MM.1S (cell line): ENCODE data around the gene ATXN1.

Experiments
- DNase-seq: peaks from one replicate; pipeline ENCODE4 v3.0.0-alpha.2; 2015
- H2AFZ ChIP-seq: fragments of 300-600 bp; sonication (generic); 2 replicates; pipeline ENCODE4 v1.6.0; 2016; ENCODE audit warnings: antibody characterized with exemption, low read length
- H3F3A ChIP-seq: fragments of 300-600 bp; sonication (generic); 2 replicates; pipeline ENCODE4 v1.6.1; 2016; ENCODE audit warnings: mild to moderate bottlenecking, antibody characterized with exemption, low read length, moderate library complexity, mixed read lengths; ENCODE audit not compliant: insufficient read depth
- H3K27ac ChIP-seq: fragments of 300-600 bp; sonication (generic); 2 replicates; pipeline ENCODE4 v1.5.1; 2016; ENCODE audit warnings: mild to moderate bottlenecking, low read length
- H3K27me3 ChIP-seq: fragments of 300-600 bp; sonication (generic); replicated peaks from 2 replicates; pipeline ENCODE4 v1.6.0; 2016; ENCODE audit warnings: low read length; ENCODE audit not compliant: insufficient read depth
- H3K36me3 ChIP-seq: fragments of 300-600 bp; sonication (generic); replicated peaks from 2 replicates; pipeline ENCODE4 v1.6.1; 2016; ENCODE audit warnings: mild to moderate bottlenecking, low read length, mixed read lengths; ENCODE audit not compliant: insufficient read depth
- H3K4me1 ChIP-seq: fragments of 300-600 bp; sonication (generic); 2 replicates; pipeline ENCODE4 v1.6.1; 2016; ENCODE audit warnings: low read length, mixed read lengths
- H3K4me2 ChIP-seq: fragments of 300-600 bp; sonication (generic); 2 replicates; pipeline ENCODE4 v1.6.0; 2016; ENCODE audit warnings: low read depth, low read length
- H3K4me3 ChIP-seq: fragments of 300-600 bp; sonication (generic); 2 replicates; pipeline ENCODE4 v1.5.1; 2016; ENCODE audit warnings: low read length, mixed read lengths
- H3K79me2 ChIP-seq: fragments of 300-600 bp; sonication (generic); 2 replicates; pipeline ENCODE4 v1.6.1; 2016; ENCODE audit warnings: mixed run types, low read length, mixed read lengths
- H3K9ac ChIP-seq: fragments of 300-600 bp; sonication (generic); 2 replicates; pipeline ENCODE4 v1.6.1; 2016; ENCODE audit warnings: low read length, mixed read lengths
- H3K9me2 ChIP-seq: fragments of 300-600 bp; sonication (generic); replicated peaks from 2 replicates; pipeline ENCODE4 v1.6.1; 2016; ENCODE audit warnings: mild to moderate bottlenecking, low read length, mixed read lengths; ENCODE audit not compliant: insufficient read depth
- H3K9me3 ChIP-seq: fragments of 300-600 bp; sonication (generic); replicated peaks from 2 replicates; pipeline ENCODE4 v1.6.1; 2016; ENCODE audit warnings: mild to moderate bottlenecking, low read length, mixed read lengths; ENCODE audit not compliant: insufficient read depth
- H4K20me1 ChIP-seq: fragments of 300-600 bp; sonication (generic); 2 replicates; pipeline ENCODE4 v1.6.1; 2016; ENCODE audit warnings: mild to moderate bottlenecking, low read length, moderate library complexity, mixed read lengths; ENCODE audit not compliant: insufficient read depth
- CTCF ChIP-seq: fragments of 300-600 bp; sonication (generic); IDR thresholded peaks from 2 replicates; pipeline ENCODE4 v1.5.1; 2016; ENCODE audit warnings: antibody characterized with exemption, low read length, mixed read lengths
- EZH2 ChIP-seq: fragments of 300-600 bp; sonication (generic); optimal IDR thresholded peaks from 2 replicates; pipeline ENCODE3; 2017; ENCODE audit warnings: low read depth, mild to moderate bottlenecking, antibody characterized with exemption, low read length, mixed read lengths
- EZH2phosphoT487 ChIP-seq: fragments of 300-600 bp; sonication (generic); IDR thresholded peaks from 2 replicates; pipeline ENCODE4 v1.6.1; 2018; ENCODE audit warnings: antibody characterized with exemption, low read length

The ATXN1 gene

GRCh38 chr6:16752206-16752866 is 8.9 kb downstream of the ATXN1 start:
- Histone ChIP-seq H3K4me3 (no peak overlapping the region), H3K9me2 (no peaks in the 10 kb centered on the region), H3K36me3 (no peaks in the 10 kb centered on the region), H3K27ac (no peak overlapping the region), H3K4me2 (no peak overlapping the region), H3K9me3 (no peaks in the 10 kb centered on the region), H3K9ac (no peak overlapping the region), H3K79me2 (peaks cover 56% of the 10 kb centered on the region), H3F3A (no peaks in the 10 kb centered on the region), H3K27me3 (no peaks in the 10 kb centered on the region), H3K4me1 (peaks cover 8% of the 10 kb centered on the region; the same call in 1 of the 2 replicates), H2AFZ (no peak overlapping the region), H4K20me1 (no peaks in the 10 kb centered on the region)
- TF ChIP-seq EZH2phosphoT487 (no peak), EZH2 (no peak), CTCF (no peak)
- no peak for DNase-seq

GRCh38 chr6:16751251-16751946 is 9.9 kb downstream of the ATXN1 start:
- Histone ChIP-seq H3K4me2 (no peak overlapping the region), H3K9me2 (no peaks in the 10 kb centered on the region), H3K79me2 (peaks cover 53% of the 10 kb centered on the region), H3K9me3 (no peaks in the 10 kb centered on the region), H3K4me3 (no peak overlapping the region), H4K20me1 (no peaks in the 10 kb centered on the region), H3K36me3 (no peaks in the 10 kb centered on the region), H3K4me1 (no peaks in the 10 kb centered on the region), H3K27me3 (no peaks in the 10 kb centered on the region), H2AFZ (no peak overlapping the region), H3F3A (no peaks in the 10 kb centered on the region), H3K27ac (no peak overlapping the region), H3K9ac (no peak overlapping the region)
- TF ChIP-seq EZH2 (no peak), EZH2phosphoT487 (no peak), CTCF (no peak)
- DNase-seq = no peak

- H3K9ac ChIP-seq = no peak overlapping the region
- H2AFZ ChIP-seq = no peak overlapping the region
- H3K79me2 ChIP-seq = peaks cover 53% of the 10 kb centered on the region
- no peaks in the 10 kb centered on the region for H3K27me3 ChIP-seq
- H4K20me1 ChIP-seq = no peaks in the 10 kb centered on the region
- TF ChIP-seq EZH2phosphoT487 = no peak
- no peak for TF ChIP-seq EZH2
- TF ChIP-seq CTCF = no peak
- H3K9me2 ChIP-seq = no peaks in the 10 kb centered on the region
- DNase-seq = no peak
- no peaks in the 10 kb centered on the region for H3F3A ChIP-seq
- no peak overlapping the region for H3K27ac ChIP-seq
- H3K36me3 ChIP-seq = no peaks in the 10 kb centered on the region
- no peaks in the 10 kb centered on the region for H3K4me1 ChIP-seq
- no peak overlapping the region for H3K4me2 ChIP-seq
- H3K4me3 ChIP-seq = no peak overlapping the region
- no peaks in the 10 kb centered on the region for H3K9me3 ChIP-seq
Observed at GRCh38 chr6:16750566-16750965, 10.7 kb downstream of the ATXN1 start.
